ENCODE results near the gene TMEM170B.

DNA sequence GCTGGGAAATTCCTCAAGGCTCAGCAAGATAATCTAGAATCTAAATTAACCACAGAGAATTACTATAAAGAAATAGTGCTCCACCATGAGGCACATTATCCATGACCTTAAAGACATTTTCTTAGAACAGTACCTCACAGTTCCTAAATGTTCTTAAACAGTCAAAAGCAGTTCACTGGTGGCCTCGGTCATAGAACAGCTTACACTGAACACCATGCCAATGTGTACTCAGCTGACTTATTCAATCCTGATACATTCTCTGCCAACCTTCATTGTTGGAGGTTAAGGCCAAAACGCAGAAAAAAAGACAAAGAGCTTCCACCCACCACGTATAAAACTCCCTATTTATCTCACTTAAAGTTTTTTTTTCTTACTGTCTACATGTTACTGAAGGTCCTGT is 21.8 kb upstream of the TMEM170B start:
- no peak for TF ChIP-seq EZH2 (optimal IDR thresholded peaks at IDR 0.05; ENCODE audit: low read depth, low read length)
- TF ChIP-seq, protein P1, sequence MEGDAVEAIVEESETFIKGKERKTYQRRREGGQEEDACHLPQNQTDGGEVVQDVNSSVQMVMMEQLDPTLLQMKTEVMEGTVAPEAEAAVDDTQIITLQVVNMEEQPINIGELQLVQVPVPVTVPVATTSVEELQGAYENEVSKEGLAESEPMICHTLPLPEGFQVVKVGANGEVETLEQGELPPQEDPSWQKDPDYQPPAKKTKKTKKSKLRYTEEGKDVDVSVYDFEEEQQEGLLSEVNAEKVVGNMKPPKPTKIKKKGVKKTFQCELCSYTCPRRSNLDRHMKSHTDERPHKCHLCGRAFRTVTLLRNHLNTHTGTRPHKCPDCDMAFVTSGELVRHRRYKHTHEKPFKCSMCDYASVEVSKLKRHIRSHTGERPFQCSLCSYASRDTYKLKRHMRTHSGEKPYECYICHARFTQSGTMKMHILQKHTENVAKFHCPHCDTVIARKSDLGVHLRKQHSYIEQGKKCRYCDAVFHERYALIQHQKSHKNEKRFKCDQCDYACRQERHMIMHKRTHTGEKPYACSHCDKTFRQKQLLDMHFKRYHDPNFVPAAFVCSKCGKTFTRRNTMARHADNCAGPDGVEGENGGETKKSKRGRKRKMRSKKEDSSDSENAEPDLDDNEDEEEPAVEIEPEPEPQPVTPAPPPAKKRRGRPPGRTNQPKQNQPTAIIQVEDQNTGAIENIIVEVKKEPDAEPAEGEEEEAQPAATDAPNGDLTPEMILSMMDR (IDR thresholded peaks at IDR 0.05; ENCODE audit: low read length): no peak
